GM18502 (cell line): ENCODE results near the gene FAM177A1.

ENCODE experiments used
- ATAC-seq: cut with Tn5 transposase; IDR thresholded peaks from one replicate; pipeline ENCODE4 v1.9.1; 2021; ENCODE audit warnings: mild to moderate bottlenecking; ENCODE audit not compliant: unreplicated experiment, poor library complexity

FAM177A1 gene

DNA sequence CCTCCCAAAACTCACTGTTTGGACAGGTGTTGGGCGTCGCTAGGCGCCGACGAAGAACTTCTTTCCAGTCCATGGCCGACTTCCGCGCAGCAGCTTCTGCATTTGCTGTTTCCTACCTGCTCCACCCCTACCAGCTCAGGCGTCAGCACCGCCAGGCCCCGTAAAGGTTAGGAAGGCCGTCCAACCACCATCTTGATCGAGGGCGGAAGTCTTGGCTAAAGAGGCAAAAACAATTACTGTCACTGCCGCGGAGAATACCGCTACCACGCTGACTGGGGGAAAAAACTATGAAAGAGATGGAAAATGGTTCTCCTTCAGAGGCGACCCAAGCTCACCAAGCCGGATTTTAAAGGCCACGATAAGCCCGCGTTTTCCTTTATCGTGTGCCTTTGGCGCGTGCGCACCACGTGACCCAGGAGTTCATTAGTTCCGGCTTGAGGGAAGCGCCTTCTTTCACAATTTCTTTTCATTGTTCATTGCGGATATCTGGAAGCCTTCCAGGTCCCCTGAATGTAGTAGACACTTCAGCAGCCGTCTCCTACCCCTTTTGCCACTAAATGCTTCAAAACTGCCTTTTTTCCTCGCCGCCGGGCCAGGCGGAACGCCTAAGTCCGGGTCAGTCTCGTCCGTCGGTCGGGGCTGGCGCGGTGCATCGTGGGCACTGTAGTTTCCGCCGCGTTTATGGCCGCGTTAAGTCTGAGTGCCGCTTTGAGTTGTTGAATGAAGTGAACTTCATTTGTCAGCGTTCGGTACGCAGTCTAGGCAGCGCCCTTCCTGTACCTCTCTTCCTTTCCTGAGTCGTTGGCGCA is 76.0 kb downstream of the FAM177A1 start, which contains the start of the genes PPP2R3C and PRORP:
Gene PPP2R3C (minus strand): TSS at position 104 of the 809 bp plus-strand sequence. CDS start 31 bp downstream, at position 73.
Gene PRORP (plus strand): TSS at position 666 of the 809 bp plus-strand sequence. CDS start 694 bp downstream, outside the sequence.
- peak; percentile 85 for ATAC-seq

DNA sequence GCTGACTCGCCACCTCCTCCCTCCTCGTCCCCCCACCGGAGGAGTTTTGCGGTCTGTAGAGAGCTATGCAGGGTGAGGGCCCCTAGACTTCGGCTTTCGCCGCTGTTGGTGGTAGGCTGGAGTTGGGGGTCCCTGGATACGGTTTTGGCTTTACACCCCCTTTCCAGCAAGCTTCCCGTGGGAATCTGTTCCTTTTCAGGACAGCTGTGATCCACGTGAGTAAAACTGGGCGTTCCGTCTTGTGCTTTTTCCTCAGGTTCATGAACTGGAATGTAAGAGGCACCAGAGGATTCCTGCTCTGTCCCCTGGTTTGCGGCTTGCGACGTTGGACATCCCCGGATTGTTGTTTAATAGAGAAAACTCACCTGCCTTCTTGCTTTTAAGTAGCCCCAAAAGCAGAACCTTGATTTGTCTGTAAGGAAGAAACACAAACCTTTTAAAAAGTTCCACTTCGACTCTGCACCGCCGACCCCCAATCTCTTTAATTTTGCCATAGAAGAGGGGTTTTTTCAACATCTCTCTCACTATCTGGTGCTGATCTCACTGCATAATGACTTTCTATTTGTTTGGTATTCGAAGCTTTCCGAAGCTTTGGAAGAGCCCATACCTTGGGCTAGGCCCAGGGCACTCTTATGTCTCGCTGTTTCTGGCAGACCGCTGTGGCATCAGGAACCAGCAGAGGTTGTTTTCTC is 76.8 kb downstream of the FAM177A1 start:
- ATAC-seq = peak; percentile 37

DNA sequence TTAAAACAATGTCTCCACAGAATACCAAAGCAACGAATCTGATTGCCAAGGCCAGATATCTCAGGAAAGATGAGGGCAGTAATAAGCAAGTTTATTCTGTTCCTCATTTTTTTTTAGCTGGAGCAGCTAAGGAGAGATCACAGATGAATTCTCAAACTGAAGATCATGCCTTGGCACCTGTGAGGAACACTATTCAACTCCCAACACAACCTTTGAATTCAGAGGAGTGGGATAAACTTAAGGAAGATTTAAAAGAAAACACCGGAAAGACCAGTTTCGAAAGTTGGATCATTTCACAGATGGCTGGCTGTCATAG is 77.3 kb downstream of the FAM177A1 start:
- no peak for ATAC-seq

DNA sequence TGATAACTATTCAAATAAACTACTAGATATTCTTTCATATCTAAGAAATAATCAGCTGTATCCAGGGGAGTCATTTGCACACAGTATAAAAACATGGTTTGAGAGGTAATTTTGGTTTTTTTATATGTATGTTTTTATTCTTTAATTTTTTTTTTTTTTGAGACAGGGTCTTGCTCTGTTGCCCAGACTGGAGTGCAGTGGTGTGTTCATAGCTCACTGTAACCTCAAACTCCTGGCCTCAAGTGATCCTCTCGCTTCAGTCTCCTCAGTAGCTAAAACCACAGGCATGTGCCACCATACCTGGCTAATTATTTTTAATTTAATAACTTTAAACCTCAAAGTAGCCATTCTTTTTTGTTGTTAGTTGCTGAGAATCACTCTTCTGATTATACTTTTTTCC is 78.1 kb downstream of the FAM177A1 start:
- no peak for ATAC-seq
